GM12878 (cell line): ENCODE data around the gene NUP54. TPM values are rescaled to one million over a fixed set of nuclear protein-coding genes. Genes with fewer than 3 reads are reported as not detected.

Source experiments
- ATAC-seq: fragments of 200-7000 bp; cut with Tn5 transposase; 3 replicates; pipeline ENCODE4 v1.9.1; 2020; ENCODE audit warnings: mild to moderate bottlenecking, moderate library complexity
- BruUV-seq: library from RNA; stranded (reverse); fragments of 400-500 nt; replicated peaks from 2 replicates; lab custom pipeline; 2021; lab: Mats Ljungman, UMichigan
- CTCF ChIA-PET: fragments of 300-600 bp; sonication (Branson Sonifier 250); formaldehyde crosslinking; extraction: SDS; loops from one replicate; lab custom pipeline; 2021; ENCODE audit warnings: inconsistent platforms; lab: Yijun Ruan, JAX
- POLR2A ChIA-PET: fragments of 350-600 bp; formaldehyde crosslinking; extraction: SDS; loops from one replicate; lab custom pipeline; 2021; ENCODE audit warnings: inconsistent platforms; lab: Charles Lee
- RAD21 ChIA-PET: fragments of 300-600 bp; sonication (Branson Sonifier 250); formaldehyde crosslinking; loops from one replicate; lab custom pipeline; 2023; ENCODE audit warnings: antibody characterized with exemption; ENCODE audit not compliant: unreplicated experiment; lab: Charles Lee
- SMC1A ChIA-PET: fragments of 300-600 bp; sonication (Branson Sonifier 250); formaldehyde crosslinking; loops from one replicate; lab custom pipeline; 2023; ENCODE audit not compliant: unreplicated experiment, uncharacterized antibody; lab: Charles Lee
- DNase-seq: peaks from one replicate; pipeline ENCODE4 v3.0.0-alpha.2; 2011; ENCODE audit warnings: low read depth, low spot score
- FAIRE-seq: peaks from 3 replicates; lab custom pipeline; 2011; peaks lifted over from hg19 to GRCh38; lab: Jason Lieb, UNC
- H2AFZ ChIP-seq: 2 replicates; pipeline ENCODE4 v1.6.0; 2011; ENCODE audit warnings: low read depth, low read length, control low read depth; ENCODE audit not compliant: control insufficient read depth
- H3K27ac ChIP-seq: 2 replicates; pipeline ENCODE4 v1.5.1; 2011; ENCODE audit warnings: control low read depth; ENCODE audit not compliant: control insufficient read depth, insufficient read depth
- H3K27me3 ChIP-seq, 2 experiments: replicated peaks in 1 of 2; 2 replicates each; pipeline versions ENCODE4 v1.6.0 to v1.6.1; 2011; ENCODE audit warnings: low read length in 1 of 2; ENCODE audit not compliant: control insufficient read depth in 2 of 2, insufficient read depth in 2 of 2
- H3K36me3 ChIP-seq, 2 experiments: 2 replicates each; pipeline ENCODE4 v1.5.1; 2011; ENCODE audit warnings: low read length in 1 of 2; ENCODE audit not compliant: control insufficient read depth in 2 of 2, insufficient read depth in 2 of 2
- H3K4me1 ChIP-seq: 2 replicates; pipeline ENCODE4 v1.6.1; 2011; ENCODE audit warnings: mild to moderate bottlenecking, low read length, moderate library complexity, mixed read lengths; ENCODE audit not compliant: control insufficient read depth, insufficient read depth
- H3K4me2 ChIP-seq: 2 replicates; pipeline ENCODE4 v1.6.0; 2011; ENCODE audit warnings: control low read depth; ENCODE audit not compliant: control insufficient read depth, insufficient read depth
- H3K4me3 ChIP-seq: fragments of 200-600 bp; sonication (generic); 2 replicates; pipeline ENCODE4 v1.5.1; 2016
- H3K79me2 ChIP-seq: 2 replicates; pipeline ENCODE4 v1.6.0; 2011; ENCODE audit warnings: low read length; ENCODE audit not compliant: control insufficient read depth, insufficient read depth
- H3K9ac ChIP-seq: 2 replicates; pipeline ENCODE4 v1.8.0; 2011; ENCODE audit warnings: low read length, control low read depth, mixed read lengths; ENCODE audit not compliant: control insufficient read depth, insufficient read depth
- H3K9me3 ChIP-seq: replicated peaks from 3 replicates; pipeline ENCODE4 v1.5.1; 2011; ENCODE audit warnings: mild to moderate bottlenecking, low read length; ENCODE audit not compliant: control insufficient read depth, insufficient read depth
- H4K20me1 ChIP-seq: 2 replicates; pipeline ENCODE4 v1.6.0; 2011; ENCODE audit not compliant: control insufficient read depth, insufficient read depth
- ATF3 ChIP-seq: IDR thresholded peaks from 2 replicates; pipeline ENCODE4 v1.6.1; 2011; ENCODE audit warnings: low read depth, mild to moderate bottlenecking, low read length, moderate library complexity, borderline replicate concordance; ENCODE audit errors: extremely low read depth
- ATF7 ChIP-seq: fragments of 450-650 bp; IDR thresholded peaks from 2 replicates; pipeline ENCODE4 v1.6.1; 2016; ENCODE audit warnings: low read depth, mild to moderate bottlenecking
- BCLAF1 ChIP-seq: fragments of 450-650 bp; IDR thresholded peaks from 2 replicates; pipeline ENCODE4 v1.6.1; 2017; ENCODE audit warnings: antibody characterized with exemption, mild to moderate bottlenecking, moderate library complexity
- EGR1 ChIP-seq, 2 experiments: IDR thresholded peaks; 1 replicate in 1 of 2; 2 replicates in 1 of 2; pipeline ENCODE4 v1.6.1; 2011 to 2012; ENCODE audit warnings: low read depth in 2 of 2, low read length in 2 of 2, borderline replicate concordance in 1 of 2, mild to moderate bottlenecking in 1 of 2, moderate library complexity in 1 of 2
- ETV6 ChIP-seq, 2 experiments: fragments of 450-650 bp in 1 of 2; IDR thresholded peaks in 1 of 2; conservative IDR thresholded peaks in 1 of 2; 2 replicates each; pipeline ENCODE4 v1.6.1; 2014; ENCODE audit warnings: antibody characterized with exemption in 1 of 2, borderline replicate concordance in 1 of 2, low read depth in 1 of 2, mild to moderate bottlenecking in 1 of 2, moderate library complexity in 1 of 2
- REST ChIP-seq: IDR thresholded peaks from 2 replicates; pipeline ENCODE4 v1.6.1; 2012; ENCODE audit warnings: mild to moderate bottlenecking, low read depth, low read length
- SUZ12 ChIP-seq: fragments of 200-600 bp; sonication (generic); IDR thresholded peaks from one replicate; pipeline ENCODE4 v1.6.1; 2018; ENCODE audit warnings: antibody characterized with exemption, mild to moderate bottlenecking; ENCODE audit not compliant: unreplicated experiment
- YBX1 ChIP-seq: fragments of 450-650 bp; IDR thresholded peaks from 2 replicates; pipeline ENCODE4 v1.6.1; 2016; ENCODE audit warnings: antibody characterized with exemption
- ZNF592 ChIP-seq: fragments of 450-650 bp; IDR thresholded peaks from 2 replicates; pipeline ENCODE4 v1.6.1; 2017; ENCODE audit warnings: mild to moderate bottlenecking, moderate library complexity
- WGBS: methylation state at CpG from one replicate; pipeline ENCODE4 v1.1.6; 2016; ENCODE audit warnings: low lambda C conversion rate; ENCODE audit not compliant: insufficient replicate concordance, insufficient coverage; ENCODE audit errors: missing lambda C conversion rate; 5-methylcytosine and 5-hydroxymethylcytosine counted together
- in situ Hi-C: fragments of 300-500 bp; cut with MboI; formaldehyde crosslinking; loops from 9 replicates; pipeline ENCODE4 v1.14.3; 2018; ENCODE audit warnings: mixed read lengths
- intact Hi-C: fragments of 100-400 bp; cut with micrococcal nuclease; formaldehyde crosslinking; loops from one replicate; pipeline ENCODE4 v1.14.2; 2022; ENCODE audit not compliant: unreplicated experiment
- polyA plus RNA-seq, 11 experiments: library from polyadenylated mRNA; depleted of rRNA in 4 of 11; unstranded in 6 of 11; stranded (reverse) in 5 of 11; fragments of >200 nt; fragmentation: Nextera tagmentation in 4 of 11; fragmentation: Illumina TruSeq in 1 of 11; extraction: Ambion mirVana in 4 of 11; extraction: Trizol in 1 of 11; gene quantifications; 1 replicate in 1 of 11; 2 replicates in 10 of 11; pipeline versions ENCODE4 v1.2.1 to v1.2.3, GENCODE V29; 2011 to 2016; ENCODE audit warnings: inconsistent platforms in 2 of 11, missing spikeins in 2 of 11, low read depth in 1 of 11
- total RNA-seq, 4 experiments: library from RNA; depleted of rRNA in 3 of 4; stranded (reverse); fragments of >200 nt in 3 of 4; fragmentation: Illumina TruSeq in 1 of 4; extraction: Trizol in 1 of 4; gene quantifications; 2 replicates each; pipeline versions ENCODE4 v1.2.1 to v1.2.3, GENCODE V29; 2013 to 2021

Gene NUP54
- total and polyA plus RNA-seq, 10 of the 15 experiments (the other 5 are each of a cell fraction or from before 2014, with no cell fraction given): 17.5 to 69.0 (median 42.3) TPM

GRCh38 chr4:76083386-76083988, 64.7 kb downstream of the NUP54 start (continued):
- TF ChIP-seq BCLAF1 (no peak), ATF7 (no peak), SUZ12 (no peak)

GRCh38 chr4:76078033-76078613, 70.1 kb downstream of the NUP54 start:
- Histone ChIP-seq H3K27me3 (peaks cover 0 to 6% of the 10 kb centered on the region in 2 experiments; a peak in 1 of 4 replicates), H3K4me3 (no peak overlapping the region), H2AFZ (no peak overlapping the region), H3K9me3 (no peaks in the 10 kb centered on the region), H3K4me2 (no peak overlapping the region), H3K4me1 (no peaks in the 10 kb centered on the region), H3K79me2 (no peaks in the 10 kb centered on the region), H3K9ac (no peak overlapping the region), H3K36me3 (no peaks in the 10 kb centered on the region), H3K27ac (no peak overlapping the region), H4K20me1 (no peaks in the 10 kb centered on the region)
- ChIA-PET CTCF (interaction anchor here (1.3 kb wide), 1 partner anchor 82 kb away, joined by 4 read pairs; no protein-coding TSS in a partner anchor), RAD21 (no interaction called here), SMC1A (no interaction called here), POLR2A (no interaction called here)
- WGBS: 44% methylated on average over 4 of the region's 4 CpGs
- DNase-seq (no peak), ATAC-seq (no peak), FAIRE-seq (no peak)
- in situ Hi-C loops: no loop called here
- no TSS peak for BruUV-seq
- intact Hi-C loops: no loop called here
- no peak for TF ChIP-seq ATF3
- no peak for TF ChIP-seq EGR1 (IDR thresholded peaks at IDR 0.05; ENCODE audit: borderline replicate concordance in 1 of 2, low read depth in 2 of 2, low read length in 2 of 2)
- no peak for TF ChIP-seq ETV6 (conservative IDR thresholded peaks at IDR 0.05 in 1 of 2, IDR thresholded peaks at IDR 0.05 in 1 of 2; ENCODE audit: borderline replicate concordance in 1 of 2, low read depth in 1 of 2)
- TF ChIP-seq YBX1: no peak
- TF ChIP-seq ZNF592: no peak
- TF ChIP-seq REST: no peak
